Left lung (tissue), 10 donors: Measurements from ENCODE around the gene CCDC171. TPM values are rescaled to one million over a fixed set of nuclear protein-coding genes. Genes with fewer than 3 reads are reported as not detected.
"Not testable (repeated sequence)": the region's sequence is repeated elsewhere in the genome, so short reads cannot be mapped to it uniquely, and the experiment has no call there.

Experiments
- ATAC-seq: fragments of 200-7000 bp; cut with Tn5 transposase; one replicate; pipeline ENCODE4 v1.9.1; 2020; ENCODE audit warnings: moderate library complexity
- DNase-seq, 4 donors: peaks; one replicate each; pipeline ENCODE4 v3.0.0-alpha.2; 2013 to 2020
- H3K27ac ChIP-seq, 2 donors: fragments of 200-600 bp; sonication (generic) in 1 of 2; one replicate each; pipeline versions ENCODE4 v1.5.0 to v1.8.0; 2020 to 2021
- H3K27me3 ChIP-seq, 2 donors: fragments of 200-600 bp; sonication (generic) in 1 of 2; one replicate each; pipeline versions ENCODE4 v1.5.0 to v1.8.0; 2020 to 2021
- H3K36me3 ChIP-seq, 2 donors: fragments of 200-600 bp; sonication (generic) in 1 of 2; one replicate each; pipeline versions ENCODE4 v1.5.0 to v1.8.0; 2020 to 2021
- H3K4me1 ChIP-seq, 2 donors: fragments of 200-600 bp; one replicate each; pipeline ENCODE4 v1.8.0; 2021
- H3K4me3 ChIP-seq, 2 donors: fragments of 200-600 bp; sonication (generic) in 1 of 2; one replicate each; pipeline versions ENCODE4 v1.5.0 to v1.8.0; 2020 to 2021; ENCODE audit warnings: mild to moderate bottlenecking in 1 of 2
- H3K9me3 ChIP-seq, 2 donors: fragments of 200-600 bp; sonication (generic) in 1 of 2; one replicate each; pipeline versions ENCODE4 v1.5.0 to v1.8.0; 2020 to 2021
- intact Hi-C, 2 donors: fragments of 100-400 bp; cut with DNase I; formaldehyde crosslinking; loops; one replicate each; pipeline versions ENCODE4 v1.11.2 to v1.14.2; 2022
- polyA plus RNA-seq, 6 donors: library from polyadenylated mRNA; unstranded; fragments of 120-200 nt; gene quantifications; one replicate each; pipeline ENCODE4 v1.2.1, GENCODE V29; 2013; ENCODE audit not compliant: insufficient read length in 6 of 6
- total RNA-seq, 2 donors: library from RNA; stranded (reverse); fragmentation: NEBNext Ultra II Directional; extraction: Animal tissue kit (Norgen Biotek cat#: 25700); gene quantifications; one replicate each; pipeline ENCODE4 v1.2.1, GENCODE V29; 2021
- TF ChIP-seq, protein P1 (sequence below), 2 donors: fragments of 200-600 bp; sonication (generic) in 1 of 2; IDR thresholded peaks; one replicate each; pipeline versions ENCODE4 v1.5.0 to v1.8.0; 2021; ENCODE audit warnings: antibody characterized with exemption in 2 of 2
- donor health status: DM: no; HTN: yes; CAD: no.
- donor health status: DM: no; HTN: no; CAD: no.

The CCDC171 gene
- total and polyA plus RNA-seq, 8 donors = 2.0 to 11.2 (median 10.0) TPM

DNA sequence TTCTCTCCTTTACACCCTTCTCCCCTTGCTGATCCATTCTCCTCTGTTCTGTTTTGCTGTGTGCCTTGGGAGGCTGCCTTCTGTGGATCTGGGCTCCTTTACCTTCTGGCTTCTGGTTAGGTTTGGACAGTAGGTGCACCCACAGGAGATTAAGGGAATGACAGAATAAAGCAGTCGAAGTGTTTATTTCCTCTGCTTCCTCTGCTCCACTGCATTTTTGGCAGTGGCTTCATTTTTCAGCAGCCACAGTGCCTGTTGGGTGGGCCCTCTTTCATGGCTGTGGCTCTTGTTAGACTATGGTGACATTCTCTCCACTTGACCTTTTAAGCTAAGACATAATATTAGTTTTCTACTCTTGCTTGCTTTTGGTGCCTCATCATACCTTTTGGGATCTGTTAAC is 144.1 kb downstream of the CCDC171 start:
- no peak for DNase-seq
- no peaks in the 10 kb centered on the region for H3K4me1 ChIP-seq
- no peaks in the 10 kb centered on the region for H3K36me3 ChIP-seq
- H3K27ac ChIP-seq = no peak overlapping the region
- H3K9me3 ChIP-seq = no peaks in the 10 kb centered on the region
- TF ChIP-seq, protein P1, sequence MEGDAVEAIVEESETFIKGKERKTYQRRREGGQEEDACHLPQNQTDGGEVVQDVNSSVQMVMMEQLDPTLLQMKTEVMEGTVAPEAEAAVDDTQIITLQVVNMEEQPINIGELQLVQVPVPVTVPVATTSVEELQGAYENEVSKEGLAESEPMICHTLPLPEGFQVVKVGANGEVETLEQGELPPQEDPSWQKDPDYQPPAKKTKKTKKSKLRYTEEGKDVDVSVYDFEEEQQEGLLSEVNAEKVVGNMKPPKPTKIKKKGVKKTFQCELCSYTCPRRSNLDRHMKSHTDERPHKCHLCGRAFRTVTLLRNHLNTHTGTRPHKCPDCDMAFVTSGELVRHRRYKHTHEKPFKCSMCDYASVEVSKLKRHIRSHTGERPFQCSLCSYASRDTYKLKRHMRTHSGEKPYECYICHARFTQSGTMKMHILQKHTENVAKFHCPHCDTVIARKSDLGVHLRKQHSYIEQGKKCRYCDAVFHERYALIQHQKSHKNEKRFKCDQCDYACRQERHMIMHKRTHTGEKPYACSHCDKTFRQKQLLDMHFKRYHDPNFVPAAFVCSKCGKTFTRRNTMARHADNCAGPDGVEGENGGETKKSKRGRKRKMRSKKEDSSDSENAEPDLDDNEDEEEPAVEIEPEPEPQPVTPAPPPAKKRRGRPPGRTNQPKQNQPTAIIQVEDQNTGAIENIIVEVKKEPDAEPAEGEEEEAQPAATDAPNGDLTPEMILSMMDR (IDR thresholded peaks at IDR 0.05) = no peak
- intact Hi-C loops = no loop called here
- ATAC-seq = peak; percentile 23
- H3K27me3 ChIP-seq = no peaks in the 10 kb centered on the region
- no peak overlapping the region for H3K4me3 ChIP-seq

DNA sequence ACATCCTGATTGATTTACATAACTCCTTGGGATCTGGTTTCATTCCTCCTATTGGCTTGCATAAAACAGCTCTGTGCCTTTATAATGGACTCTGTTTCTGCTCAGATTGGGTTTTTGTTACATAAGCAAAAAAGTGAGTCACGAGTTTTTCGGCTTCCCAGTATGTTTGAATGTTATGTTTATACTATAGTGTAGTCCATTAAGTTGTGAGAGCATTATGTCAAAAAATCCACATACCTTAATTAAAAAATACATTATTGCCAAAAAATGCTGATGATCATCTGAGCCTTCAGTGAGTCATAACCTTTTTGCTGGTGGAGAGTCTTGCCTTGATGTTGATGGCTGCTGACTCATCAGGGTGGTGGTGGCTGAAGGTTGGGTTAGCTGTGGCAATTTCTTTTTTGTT is 144.6 kb downstream of the CCDC171 start:
- H3K27me3 ChIP-seq = no peaks in the 10 kb centered on the region
- no peaks in the 10 kb centered on the region for H3K4me1 ChIP-seq
- no peak overlapping the region for H3K27ac ChIP-seq
- intact Hi-C loops = no loop called here
- H3K4me3 ChIP-seq = no peak overlapping the region
- no peaks in the 10 kb centered on the region for H3K9me3 ChIP-seq
- TF ChIP-seq, protein P1 (IDR thresholded peaks at IDR 0.05) = no peak
- DNase-seq (no peak), ATAC-seq (peak; percentile 17)
- no peaks in the 10 kb centered on the region for H3K36me3 ChIP-seq

DNA sequence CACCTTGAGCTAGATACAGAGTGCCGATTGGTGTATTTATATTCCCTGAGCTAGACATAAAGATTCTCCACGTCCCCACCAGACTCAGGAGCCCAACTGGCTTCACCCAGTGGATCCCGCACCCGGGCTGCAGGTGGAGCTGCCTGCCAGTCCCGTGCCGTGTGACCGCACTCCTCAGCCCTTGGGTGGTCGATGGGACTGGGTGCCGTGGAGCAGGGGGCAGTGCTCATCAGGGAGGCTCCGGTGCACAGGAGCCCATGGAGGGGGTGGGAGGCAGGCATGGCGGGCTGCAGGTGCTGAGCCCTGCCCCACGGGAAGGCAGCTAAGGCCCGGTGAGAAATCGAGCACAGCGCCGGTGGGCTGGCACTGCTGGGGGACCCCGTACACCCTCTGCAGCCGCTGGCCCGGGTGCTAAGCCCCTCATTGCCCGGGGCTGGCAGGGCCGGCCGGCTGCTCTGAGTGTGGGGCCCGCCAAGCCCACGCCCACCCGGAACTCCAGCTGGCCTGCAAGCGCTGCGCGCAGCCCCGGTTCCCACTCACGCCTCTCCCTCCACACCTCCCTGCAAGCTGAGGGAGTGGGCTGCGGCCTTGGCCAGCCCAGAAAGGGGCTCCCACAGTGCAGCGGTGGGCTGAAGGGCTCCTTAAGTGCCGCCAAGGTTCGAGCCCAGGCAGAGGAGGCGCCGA is 147.2 kb downstream of the CCDC171 start:
- H3K9me3 ChIP-seq, H3K36me3 ChIP-seq, H3K4me1 ChIP-seq, ATAC-seq, intact Hi-C loops, H3K4me3 ChIP-seq, H3K27ac ChIP-seq, H3K27me3 ChIP-seq: not testable (repeated sequence)
- DNase-seq = peak in 1 of 4 donors; percentile 69

DNA sequence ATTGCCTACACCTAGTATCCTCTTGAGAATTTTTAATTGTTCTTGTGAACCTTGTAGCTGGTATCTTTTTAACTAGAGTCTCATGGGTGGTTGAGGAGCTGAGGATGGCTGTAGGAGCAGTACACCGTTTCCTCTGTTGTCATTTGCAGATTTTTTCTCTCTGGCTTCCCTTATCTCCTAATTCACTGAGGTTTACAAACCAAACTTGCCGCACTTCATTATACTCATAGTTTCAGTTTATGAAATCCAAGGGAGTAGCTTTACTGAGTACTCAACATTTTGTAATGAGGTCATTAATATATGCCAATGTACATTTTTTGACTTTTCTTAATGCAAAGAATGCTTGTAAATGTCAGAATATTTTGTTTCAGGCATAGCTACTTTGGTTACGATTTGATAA is 154.2 kb downstream of the CCDC171 start:
- TF ChIP-seq, protein P1 (IDR thresholded peaks at IDR 0.05) = no peak
- no peaks in the 10 kb centered on the region for H3K4me1 ChIP-seq
- ATAC-seq = no peak
- H3K27me3 ChIP-seq = no peaks in the 10 kb centered on the region
- no peaks in the 10 kb centered on the region for H3K9me3 ChIP-seq
- intact Hi-C loops = no loop called here
- no peak overlapping the region for H3K27ac ChIP-seq
- peak in 1 of 4 donors; percentile 47 for DNase-seq
- no peaks in the 10 kb centered on the region for H3K36me3 ChIP-seq
- no peak overlapping the region for H3K4me3 ChIP-seq

DNA sequence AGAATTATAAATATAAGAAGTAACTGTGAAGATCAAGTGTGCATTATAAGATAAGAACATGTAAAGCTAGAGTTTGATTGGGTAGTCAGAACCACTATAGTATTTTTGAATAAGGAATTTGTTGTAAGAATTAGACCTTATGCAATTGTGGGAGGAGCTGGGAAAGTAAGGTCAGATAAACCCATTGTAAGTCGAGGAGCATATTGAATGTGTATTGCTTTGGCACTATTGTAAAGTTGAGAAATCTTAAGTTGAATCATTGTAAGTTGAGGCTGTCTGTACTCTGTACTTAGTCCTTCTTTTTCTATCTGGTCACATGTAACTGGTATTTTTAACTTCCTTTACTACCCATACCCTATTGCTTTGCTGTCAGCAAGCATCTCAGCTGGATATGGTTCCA is 158.7 kb downstream of the CCDC171 start:
- H3K4me3 ChIP-seq = no peak overlapping the region
- TF ChIP-seq, protein P1 (IDR thresholded peaks at IDR 0.05) = no peak
- H3K36me3 ChIP-seq = no peaks in the 10 kb centered on the region
- DNase-seq (no peak), ATAC-seq (no peak)
- intact Hi-C loops = no loop called here
- no peaks in the 10 kb centered on the region for H3K9me3 ChIP-seq
- H3K27me3 ChIP-seq = no peaks in the 10 kb centered on the region
- no peaks in the 10 kb centered on the region for H3K4me1 ChIP-seq
- H3K27ac ChIP-seq = no peak overlapping the region

DNA sequence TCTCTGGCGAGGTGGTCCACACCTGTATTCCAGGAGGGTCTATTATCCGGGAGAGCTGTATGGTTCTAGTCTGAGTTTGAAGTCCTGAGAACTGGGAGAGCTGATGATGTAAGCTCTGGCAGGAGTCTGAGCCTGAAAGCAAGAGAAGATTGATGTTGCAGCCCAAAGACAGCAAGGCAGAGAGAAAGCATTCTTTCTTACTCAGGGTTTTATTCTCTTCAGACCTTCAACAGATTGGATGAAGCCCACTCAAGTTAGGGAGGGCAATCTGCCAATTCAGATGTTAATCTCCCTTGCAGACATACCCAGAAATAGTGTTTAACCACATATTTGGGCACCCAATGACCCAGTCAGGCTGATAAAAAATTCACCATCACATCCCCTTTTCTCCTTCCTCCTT is 159.1 kb downstream of the CCDC171 start:
- H3K4me1 ChIP-seq = no peaks in the 10 kb centered on the region
- no peak overlapping the region for H3K4me3 ChIP-seq
- H3K27me3 ChIP-seq = no peaks in the 10 kb centered on the region
- intact Hi-C loops = no loop called here
- ATAC-seq (no peak), DNase-seq (no peak)
- TF ChIP-seq, protein P1 (IDR thresholded peaks at IDR 0.05) = no peak
- no peaks in the 10 kb centered on the region for H3K9me3 ChIP-seq
- no peaks in the 10 kb centered on the region for H3K36me3 ChIP-seq
- no peak overlapping the region for H3K27ac ChIP-seq
